ENCODE measurements around the gene OGFOD2.

OGFOD2 gene

GRCh38 chr12:122951979-122952892 lies 22.8 kb upstream of the OGFOD2 start:
- DNase-seq (ENCODE audit: low spot score), result peak; percentile 87

GRCh38 chr12:122955156-122955555 lies 19.9 kb upstream of the OGFOD2 start:
- no peak for DNase-seq (ENCODE audit: low spot score)

- DNase-seq (ENCODE audit: low spot score), result no peak
Observed at GRCh38 chr12:122956035-122956434, 19.0 kb upstream of the OGFOD2 start.

- no peak for DNase-seq (ENCODE audit: low spot score)
Observed at GRCh38 chr12:122958198-122958888, 16.7 kb upstream of the OGFOD2 start.

GRCh38 chr12:122959566-122960192 lies 15.4 kb upstream of the OGFOD2 start:
- DNase-seq (ENCODE audit: low spot score), result no peak

GRCh38 chr12:122960193-122960569 lies 14.9 kb upstream of the OGFOD2 start:
- DNase-seq (ENCODE audit: low spot score), result no peak

- no peak for DNase-seq (ENCODE audit: low spot score)
Observed at GRCh38 chr12:122961531-122962329, 13.3 kb upstream of the OGFOD2 start.

GRCh38 chr12:122963941-122964265 lies 11.1 kb upstream of the OGFOD2 start:
- DNase-seq (ENCODE audit: low spot score), result no peak

GRCh38 chr12:122964439-122965257 lies 10.4 kb upstream of the OGFOD2 start:
- DNase-seq (ENCODE audit: low spot score), result no peak

- DNase-seq (ENCODE audit: low spot score), result no peak
Observed at GRCh38 chr12:122965321-122965751, 9.7 kb upstream of the OGFOD2 start.

- peak; percentile 85 for DNase-seq (ENCODE audit: low spot score)
Observed at GRCh38 chr12:122965851-122966742, 8.9 kb upstream of the OGFOD2 start, which contains the start of gene ABCB9. Gene ABCB9 (minus strand): TSS chr12:122966463. CDS start chr12:122960235, 6,228 bp downstream.

- no peak for DNase-seq (ENCODE audit: low spot score)
Observed at GRCh38 chr12:122966743-122967550, 8.1 kb upstream of the OGFOD2 start.

GRCh38 chr12:122968104-122968503 lies 6.9 kb upstream of the OGFOD2 start:
- DNase-seq (ENCODE audit: low spot score), result no peak

GRCh38 chr12:122969676-122970075 lies 5.4 kb upstream of the OGFOD2 start:
- DNase-seq (ENCODE audit: low spot score), result peak; percentile 90

- peak; percentile 98 for DNase-seq (ENCODE audit: low spot score)
Observed at GRCh38 chr12:122974274-122974891, 661 bp upstream of the OGFOD2 start.

GRCh38 chr12:122975790-122976647 lies 975 bp downstream of the OGFOD2 start:
- no peak for DNase-seq (ENCODE audit: low spot score)

GRCh38 chr12:122976648-122976975 lies 1.6 kb downstream of the OGFOD2 start:
- DNase-seq (ENCODE audit: low spot score), result no peak

- no peak for DNase-seq (ENCODE audit: low spot score)
Observed at GRCh38 chr12:122977153-122977552, 2.1 kb downstream of the OGFOD2 start.
